Loucy (cell line): Measurements from ENCODE around the gene CCDC88C.

Experiments
- H2AFZ ChIP-seq: fragments of 200-600 bp; sonication (generic); 2 replicates; pipeline ENCODE4 v1.6.0; 2016; ENCODE audit warnings: antibody characterized with exemption, mild to moderate bottlenecking, low read length, moderate library complexity
- H3F3A ChIP-seq: fragments of 200-600 bp; 2 replicates; pipeline ENCODE4 v1.6.0; 2016; ENCODE audit warnings: antibody characterized with exemption, low read depth, mild to moderate bottlenecking
- H3K27me3 ChIP-seq: fragments of 200-600 bp; sonication (generic); 2 replicates; pipeline ENCODE4 v1.6.1; 2014; ENCODE audit warnings: low read length, mild to moderate bottlenecking; ENCODE audit not compliant: insufficient read depth, poor library complexity, severe bottlenecking
- H3K36me3 ChIP-seq: fragments of 200-600 bp; sonication (generic); 2 replicates; pipeline ENCODE4 v1.6.1; 2016; ENCODE audit warnings: low read length; ENCODE audit not compliant: insufficient read depth
- H3K4me1 ChIP-seq: fragments of 200-600 bp; sonication (generic); 2 replicates; pipeline ENCODE4 v1.5.1; 2014; ENCODE audit warnings: low read length, mild to moderate bottlenecking; ENCODE audit not compliant: insufficient read depth, poor library complexity, severe bottlenecking
- H3K4me2 ChIP-seq: fragments of 200-600 bp; sonication (generic); 2 replicates; pipeline ENCODE4 v1.6.0; 2014; ENCODE audit warnings: antibody characterized with exemption, low read length, low read depth, mild to moderate bottlenecking; ENCODE audit not compliant: poor library complexity, severe bottlenecking
- H3K4me3 ChIP-seq: fragments of 200-600 bp; sonication (generic); 2 replicates; pipeline ENCODE4 v1.5.1; 2014; ENCODE audit warnings: low read length, mild to moderate bottlenecking, mixed read lengths; ENCODE audit not compliant: poor library complexity, severe bottlenecking
- H3K79me2 ChIP-seq: fragments of 200-600 bp; sonication (generic); 2 replicates; pipeline ENCODE4 v1.6.1; 2014; ENCODE audit warnings: low read length; ENCODE audit not compliant: insufficient read depth
- H3K9ac ChIP-seq: fragments of 200-600 bp; sonication (generic); 2 replicates; pipeline ENCODE4 v1.6.0; 2014; ENCODE audit warnings: mild to moderate bottlenecking, low read depth, low read length, moderate library complexity; ENCODE audit not compliant: poor library complexity, severe bottlenecking
- H3K9me2 ChIP-seq: fragments of 200-600 bp; sonication (generic); replicated peaks from 2 replicates; pipeline ENCODE4 v1.6.1; 2016; ENCODE audit warnings: low read depth, low read length, mixed read lengths
- H3K9me3 ChIP-seq: fragments of 200-600 bp; sonication (generic); 2 replicates; pipeline ENCODE4 v1.6.1; 2014; ENCODE audit warnings: mild to moderate bottlenecking, antibody characterized with exemption, low read length, low read depth; ENCODE audit not compliant: insufficient read depth
- H4K20me1 ChIP-seq: fragments of 200-600 bp; sonication (generic); 2 replicates; pipeline ENCODE4 v1.6.0; 2014; ENCODE audit warnings: antibody characterized with exemption, low read length, mild to moderate bottlenecking; ENCODE audit not compliant: insufficient read depth, poor library complexity, severe bottlenecking
- EZH2phosphoT487 ChIP-seq: fragments of 200-600 bp; IDR thresholded peaks from 2 replicates; pipeline ENCODE4 v1.6.1; 2018; ENCODE audit warnings: antibody characterized with exemption, mild to moderate bottlenecking, moderate library complexity, borderline replicate concordance
- TF ChIP-seq, protein P1 (sequence below): fragments of 200-600 bp; sonication (generic); conservative IDR thresholded peaks from 2 replicates; pipeline ENCODE4 v1.5.1; 2014; ENCODE audit warnings: mild to moderate bottlenecking, antibody characterized with exemption, low read length

Gene CCDC88C

DNA sequence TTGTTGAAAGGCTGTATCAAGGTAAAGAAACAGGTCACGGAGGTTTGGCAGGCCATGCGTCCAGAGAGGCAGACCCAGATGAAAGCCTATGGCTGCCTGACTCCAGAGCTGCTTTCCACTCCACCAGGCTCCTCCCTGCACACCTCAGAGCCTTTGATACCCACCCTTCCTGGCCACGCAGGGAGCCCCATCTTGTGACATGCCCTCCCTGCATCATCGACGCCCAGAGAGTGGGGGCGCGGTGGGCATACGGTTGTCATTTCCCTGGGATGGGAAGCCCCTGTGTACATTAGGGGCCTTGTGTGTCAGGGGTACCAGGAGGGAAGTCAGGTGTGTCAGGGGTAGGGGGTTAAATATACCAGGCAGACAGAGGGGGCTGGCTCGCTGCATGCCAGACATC lies 142.8 kb downstream of the CCDC88C start:
- Histone ChIP-seq H3K27me3 (no peaks in the 10 kb centered on the region), H3F3A (no peaks in the 10 kb centered on the region), H3K36me3 (peaks cover 80% of the 10 kb centered on the region; the same call in 1 of the 2 replicates), H3K9me3 (no peaks in the 10 kb centered on the region), H3K9ac (no peak overlapping the region), H3K4me1 (no peaks in the 10 kb centered on the region), H3K4me3 (no peak overlapping the region), H2AFZ (no peak overlapping the region), H4K20me1 (no peaks in the 10 kb centered on the region), H3K9me2 (no peaks in the 10 kb centered on the region), H3K79me2 (no peaks in the 10 kb centered on the region), H3K4me2 (no peak overlapping the region)
- no peak for TF ChIP-seq EZH2phosphoT487
- TF ChIP-seq, protein P1, sequence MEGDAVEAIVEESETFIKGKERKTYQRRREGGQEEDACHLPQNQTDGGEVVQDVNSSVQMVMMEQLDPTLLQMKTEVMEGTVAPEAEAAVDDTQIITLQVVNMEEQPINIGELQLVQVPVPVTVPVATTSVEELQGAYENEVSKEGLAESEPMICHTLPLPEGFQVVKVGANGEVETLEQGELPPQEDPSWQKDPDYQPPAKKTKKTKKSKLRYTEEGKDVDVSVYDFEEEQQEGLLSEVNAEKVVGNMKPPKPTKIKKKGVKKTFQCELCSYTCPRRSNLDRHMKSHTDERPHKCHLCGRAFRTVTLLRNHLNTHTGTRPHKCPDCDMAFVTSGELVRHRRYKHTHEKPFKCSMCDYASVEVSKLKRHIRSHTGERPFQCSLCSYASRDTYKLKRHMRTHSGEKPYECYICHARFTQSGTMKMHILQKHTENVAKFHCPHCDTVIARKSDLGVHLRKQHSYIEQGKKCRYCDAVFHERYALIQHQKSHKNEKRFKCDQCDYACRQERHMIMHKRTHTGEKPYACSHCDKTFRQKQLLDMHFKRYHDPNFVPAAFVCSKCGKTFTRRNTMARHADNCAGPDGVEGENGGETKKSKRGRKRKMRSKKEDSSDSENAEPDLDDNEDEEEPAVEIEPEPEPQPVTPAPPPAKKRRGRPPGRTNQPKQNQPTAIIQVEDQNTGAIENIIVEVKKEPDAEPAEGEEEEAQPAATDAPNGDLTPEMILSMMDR, result no peak

DNA sequence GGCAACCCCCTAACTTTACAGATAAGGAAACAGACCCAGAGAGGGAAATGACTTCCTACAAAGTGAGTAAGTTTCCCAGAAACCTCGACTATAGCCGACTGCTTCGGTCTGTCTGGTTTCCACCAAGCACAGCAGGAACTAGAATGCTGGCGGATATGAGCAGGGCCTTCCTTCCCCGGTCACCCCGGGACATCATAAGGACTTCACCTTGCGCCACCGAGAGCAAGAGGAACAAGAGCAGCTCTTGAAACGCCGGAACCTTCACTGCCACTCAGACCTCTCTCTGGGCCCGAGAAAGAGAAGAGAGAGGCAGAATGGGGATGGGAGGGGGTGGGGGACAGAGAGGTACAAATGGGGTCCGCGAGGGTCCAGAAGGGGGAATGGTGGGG lies 143.7 kb downstream of the CCDC88C start:
- Histone ChIP-seq H3K79me2 (no peaks in the 10 kb centered on the region), H3K9ac (no peak overlapping the region), H3K27me3 (no peaks in the 10 kb centered on the region), H3K4me2 (no peak overlapping the region), H2AFZ (no peak overlapping the region), H3F3A (no peaks in the 10 kb centered on the region), H3K9me2 (no peaks in the 10 kb centered on the region), H3K36me3 (peaks cover 71% of the 10 kb centered on the region; the same call in 1 of the 2 replicates), H3K4me3 (no peak overlapping the region), H4K20me1 (no peaks in the 10 kb centered on the region), H3K9me3 (no peaks in the 10 kb centered on the region), H3K4me1 (no peaks in the 10 kb centered on the region)
- TF ChIP-seq, protein P1, result no peak
- no peak for TF ChIP-seq EZH2phosphoT487

GRCh38 chr14:91273273-91273884 lies 144.2 kb downstream of the CCDC88C start:
- Histone ChIP-seq H3K36me3 (peaks cover 67% of the 10 kb centered on the region; the same call in 1 of the 2 replicates), H2AFZ (no peak overlapping the region), H3K27me3 (no peaks in the 10 kb centered on the region), H4K20me1 (no peaks in the 10 kb centered on the region), H3K4me2 (no peak overlapping the region), H3K9me2 (no peaks in the 10 kb centered on the region), H3K4me3 (no peak overlapping the region), H3K9ac (no peak overlapping the region), H3K9me3 (no peaks in the 10 kb centered on the region), H3K79me2 (no peaks in the 10 kb centered on the region), H3F3A (no peaks in the 10 kb centered on the region), H3K4me1 (no peaks in the 10 kb centered on the region)
- TF ChIP-seq EZH2phosphoT487, result no peak
- TF ChIP-seq, protein P1, result no peak
